Natural killer cell (primary cell): ENCODE measurements around the gene ARID4B. TPM values are rescaled to one million over a fixed set of nuclear protein-coding genes. Genes with fewer than 3 reads are reported as not detected.

Source experiments
- ATAC-seq, 3 donors: fragments of 150-1000 bp in 2 of 3; fragments of 200-7000 bp in 1 of 3; cut with Tn5 transposase; 1 replicate in 1 of 3; 2 replicates in 2 of 3; pipeline ENCODE4 v1.10.0; 2021; ENCODE audit warnings: mild to moderate bottlenecking in 2 of 3, moderate library complexity in 2 of 3
- DNase-seq, 2 donors: peaks; one replicate each; pipeline versions ENCODE4 v3.0.0 to v3.0.0-alpha.2; 2013 to 2021; ENCODE audit warnings: mixed read lengths in 1 of 2
- H3K27ac ChIP-seq: one replicate; pipeline ENCODE4 v1.5.1; 2013; ENCODE audit warnings: mild to moderate bottlenecking, low read length
- H3K27me3 ChIP-seq: one replicate; pipeline ENCODE4 v1.6.1; 2013; ENCODE audit warnings: low read length; ENCODE audit not compliant: control insufficient read depth, insufficient read depth
- H3K36me3 ChIP-seq: one replicate; pipeline ENCODE4 v1.6.1; 2013; ENCODE audit warnings: low read length; ENCODE audit not compliant: control insufficient read depth, insufficient read depth
- H3K4me1 ChIP-seq: one replicate; pipeline ENCODE4 v1.6.1; 2013; ENCODE audit warnings: low read length; ENCODE audit not compliant: control insufficient read depth, insufficient read depth
- H3K4me3 ChIP-seq: one replicate; pipeline ENCODE4 v1.5.1; 2013; ENCODE audit warnings: low read length
- H3K9me3 ChIP-seq: one replicate; pipeline ENCODE4 v1.6.1; 2013; ENCODE audit warnings: low read length; ENCODE audit not compliant: control insufficient read depth, insufficient read depth
- H3K27ac Mint-ChIP-seq, 2 donors: one replicate each; pipeline ENCODE4 v1.8.0; 2022; ENCODE audit warnings: mild to moderate bottlenecking in 2 of 2, mixed read lengths in 2 of 2, moderate library complexity in 1 of 2
- H3K27me3 Mint-ChIP-seq, 2 donors: one replicate each; pipeline ENCODE4 v1.8.0; 2022; ENCODE audit warnings: low read depth in 2 of 2, mixed read lengths in 2 of 2
- H3K36me3 Mint-ChIP-seq: one replicate; pipeline ENCODE4 v1.8.0; 2022; ENCODE audit warnings: mixed read lengths
- H3K4me1 Mint-ChIP-seq, 2 donors: one replicate each; pipeline ENCODE4 v1.8.0; 2022; ENCODE audit warnings: mixed read lengths in 2 of 2
- H3K4me3 Mint-ChIP-seq: one replicate; pipeline ENCODE4 v1.8.0; 2022; ENCODE audit warnings: mild to moderate bottlenecking, moderate library complexity, mixed read lengths
- H3K9me3 Mint-ChIP-seq, 2 donors: one replicate each; pipeline ENCODE4 v1.8.0; 2022; ENCODE audit warnings: mixed read lengths in 2 of 2
- WGBS: methylation state at CpG from one replicate; pipeline ENCODE4 v1.1.7; 2013; ENCODE audit warnings: missing lambda C conversion rate; ENCODE audit not compliant: insufficient coverage; 5-methylcytosine and 5-hydroxymethylcytosine counted together
- intact Hi-C: fragments of 100-400 bp; cut with micrococcal nuclease; formaldehyde crosslinking; loops from one replicate; pipeline ENCODE4 v1.14.2; 2022
- total RNA-seq, 4 donors: library from RNA; stranded (reverse); fragments of 120-200 nt in 1 of 4; gene quantifications; one replicate each; pipeline versions ENCODE4 v1.2.3 to v1.2.4, GENCODE V29; 2013 to 2022
- TF ChIP-seq, protein P1 (sequence below): fragments of 200-600 bp; IDR thresholded peaks from one replicate; pipeline ENCODE4 v1.8.0; 2022; ENCODE audit warnings: antibody characterized with exemption

ARID4B gene
- total RNA-seq, 3 donors from 2014 or later (not counting 1 experiment from before 2014, with no cell fraction given): 161 to 189 (median 178) TPM

DNA sequence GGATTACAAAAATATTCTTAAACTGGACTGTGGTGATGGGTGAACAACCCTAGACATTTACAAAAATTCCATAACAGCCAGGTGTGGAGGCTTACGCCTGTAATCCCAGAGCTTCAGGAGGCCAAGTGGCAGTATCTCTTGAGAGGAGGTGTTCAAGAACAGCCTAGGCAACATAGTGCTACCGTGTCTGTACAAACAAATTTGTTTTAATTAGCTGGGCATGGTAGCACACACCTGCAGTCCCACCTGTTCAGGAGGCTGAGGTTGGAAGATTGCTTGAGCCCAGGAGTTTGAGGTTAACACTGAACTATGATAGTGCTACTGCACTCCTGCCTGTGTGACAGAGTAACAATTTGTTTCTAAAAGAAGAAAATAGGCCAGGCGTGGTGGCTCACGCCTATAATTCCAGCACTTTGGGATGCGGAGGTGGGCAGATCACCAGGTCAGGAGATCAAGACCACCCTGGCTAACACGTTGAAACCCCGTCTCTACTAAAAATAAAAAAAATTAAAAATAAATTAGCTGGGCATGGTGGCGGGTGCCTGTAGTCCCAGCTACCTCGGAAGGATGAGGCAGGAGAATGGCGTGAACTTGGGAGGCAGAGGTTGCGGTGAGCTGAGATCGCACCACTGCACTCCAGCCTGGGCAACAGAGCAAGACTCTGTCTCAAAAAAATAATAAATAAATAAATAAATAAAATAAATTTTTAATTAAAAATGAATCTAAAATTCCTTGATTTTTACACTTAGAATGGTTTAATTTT, 37.1 kb downstream of the ARID4B start:
- peak overlapping the region in 1 of 2 donors; percentile 51 for H3K27ac Mint-ChIP-seq
- Histone ChIP-seq H3K4me1 (peaks cover 39% of the 10 kb centered on the region), H3K27me3 (no peaks in the 10 kb centered on the region), H3K36me3 (no peaks in the 10 kb centered on the region), H3K4me3 (no peak overlapping the region), H3K27ac (no peak overlapping the region), H3K9me3 (peaks cover 3% of the 10 kb centered on the region)
- no peaks in the 10 kb centered on the region for H3K36me3 Mint-ChIP-seq
- no peak for DNase-seq
- H3K27me3 Mint-ChIP-seq: no peaks in the 10 kb centered on the region
- TF ChIP-seq, protein P1, sequence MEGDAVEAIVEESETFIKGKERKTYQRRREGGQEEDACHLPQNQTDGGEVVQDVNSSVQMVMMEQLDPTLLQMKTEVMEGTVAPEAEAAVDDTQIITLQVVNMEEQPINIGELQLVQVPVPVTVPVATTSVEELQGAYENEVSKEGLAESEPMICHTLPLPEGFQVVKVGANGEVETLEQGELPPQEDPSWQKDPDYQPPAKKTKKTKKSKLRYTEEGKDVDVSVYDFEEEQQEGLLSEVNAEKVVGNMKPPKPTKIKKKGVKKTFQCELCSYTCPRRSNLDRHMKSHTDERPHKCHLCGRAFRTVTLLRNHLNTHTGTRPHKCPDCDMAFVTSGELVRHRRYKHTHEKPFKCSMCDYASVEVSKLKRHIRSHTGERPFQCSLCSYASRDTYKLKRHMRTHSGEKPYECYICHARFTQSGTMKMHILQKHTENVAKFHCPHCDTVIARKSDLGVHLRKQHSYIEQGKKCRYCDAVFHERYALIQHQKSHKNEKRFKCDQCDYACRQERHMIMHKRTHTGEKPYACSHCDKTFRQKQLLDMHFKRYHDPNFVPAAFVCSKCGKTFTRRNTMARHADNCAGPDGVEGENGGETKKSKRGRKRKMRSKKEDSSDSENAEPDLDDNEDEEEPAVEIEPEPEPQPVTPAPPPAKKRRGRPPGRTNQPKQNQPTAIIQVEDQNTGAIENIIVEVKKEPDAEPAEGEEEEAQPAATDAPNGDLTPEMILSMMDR: no peak
- H3K4me1 Mint-ChIP-seq: peaks cover 65 to 66% of the 10 kb centered on the region in 2 donors
- intact Hi-C loops: loop anchor here (5.0 kb wide), 1 partner anchor 34 kb away; no protein-coding TSS in a partner anchor
- no peaks in the 10 kb centered on the region for H3K9me3 Mint-ChIP-seq
- ATAC-seq: no peak
- 82% methylated on average over 11 of the region's 12 CpGs for WGBS
- H3K4me3 Mint-ChIP-seq: no peak overlapping the region

GRCh38 chr1:235289859-235290739, 37.9 kb downstream of the ARID4B start:
- no peak for ATAC-seq
- H3K4me1 Mint-ChIP-seq: peaks cover 69 to 70% of the 10 kb centered on the region in 2 donors
- H3K9me3 ChIP-seq: no peaks in the 10 kb centered on the region
- 92% methylated on average over 10 of the region's 12 CpGs for WGBS
- DNase-seq: no peak
- H3K27me3 Mint-ChIP-seq: no peaks in the 10 kb centered on the region
- no peak overlapping the region for H3K4me3 Mint-ChIP-seq
- H3K27ac ChIP-seq: no peak overlapping the region
- no peaks in the 10 kb centered on the region for H3K36me3 ChIP-seq
- no peaks in the 10 kb centered on the region for H3K36me3 Mint-ChIP-seq
- no peaks in the 10 kb centered on the region for H3K9me3 Mint-ChIP-seq
- H3K4me3 ChIP-seq: no peak overlapping the region
- no peaks in the 10 kb centered on the region for H3K27me3 ChIP-seq
- peaks cover 33% of the 10 kb centered on the region for H3K4me1 ChIP-seq
- TF ChIP-seq, protein P1: no peak
- peak overlapping the region in 1 of 2 donors; percentile 51 for H3K27ac Mint-ChIP-seq
- intact Hi-C loops: loop anchor here (5.0 kb wide), 2 partner anchors 32 to 33 kb away; no protein-coding TSS in a partner anchor

GRCh38 chr1:235287208-235287882, 40.6 kb downstream of the ARID4B start:
- no peak overlapping the region for H3K27ac ChIP-seq
- H3K9me3 ChIP-seq: no peaks in the 10 kb centered on the region
- Mint-ChIP-seq H3K9me3 (no peaks in the 10 kb centered on the region), H3K4me1 (peaks cover 60 to 67% of the 10 kb centered on the region in 2 donors), H3K27ac (peak overlapping the region; percentile 67 to 72), H3K36me3 (no peaks in the 10 kb centered on the region), H3K4me3 (peak overlapping the region; percentile 25), H3K27me3 (no peaks in the 10 kb centered on the region)
- no peak overlapping the region for H3K4me3 ChIP-seq
- H3K36me3 ChIP-seq: no peaks in the 10 kb centered on the region
- intact Hi-C loops: loop anchor here (5.0 kb wide), 1 partner anchor 35 kb away; no protein-coding TSS in a partner anchor
- TF ChIP-seq, protein P1: no peak
- DNase-seq (no peak), ATAC-seq (no peak)
- peaks cover 42% of the 10 kb centered on the region for H3K4me1 ChIP-seq
- no peaks in the 10 kb centered on the region for H3K27me3 ChIP-seq
- WGBS: 85% methylated on average over 3 of the region's 4 CpGs
